GM19324 (cell line): ENCODE measurements around the gene TNFRSF13B.
"Not testable (repeated sequence)": the region's sequence is repeated elsewhere in the genome, so short reads cannot be mapped to it uniquely, and the experiment has no call there.

Source experiments
- ATAC-seq: cut with Tn5 transposase; IDR thresholded peaks from one replicate; pipeline ENCODE4 v1.9.1; 2021; ENCODE audit warnings: mild to moderate bottlenecking, moderate library complexity; ENCODE audit not compliant: unreplicated experiment, low FRiP score

The TNFRSF13B gene

GRCh38 chr17:16929035-16929680 is 42.8 kb downstream of the TNFRSF13B start:
- no peak for ATAC-seq

- ATAC-seq: no peak
Observed at GRCh38 chr17:16928406-16929034, 43.4 kb downstream of the TNFRSF13B start.

- no peak for ATAC-seq
Observed at GRCh38 chr17:16927641-16928321, 44.1 kb downstream of the TNFRSF13B start.

- ATAC-seq: no peak
Observed at GRCh38 chr17:16926571-16927451, 45.1 kb downstream of the TNFRSF13B start.

GRCh38 chr17:16926061-16926511 is 45.8 kb downstream of the TNFRSF13B start:
- no peak for ATAC-seq

- no peak for ATAC-seq
Observed at GRCh38 chr17:16925461-16926060, 46.4 kb downstream of the TNFRSF13B start.

- ATAC-seq: no peak
Observed at GRCh38 chr17:16924696-16925440, 47.0 kb downstream of the TNFRSF13B start.

GRCh38 chr17:16923904-16924695 is 47.8 kb downstream of the TNFRSF13B start:
- no peak for ATAC-seq

- ATAC-seq: no peak
Observed at GRCh38 chr17:16923097-16923903, 48.6 kb downstream of the TNFRSF13B start.

- ATAC-seq: no peak
Observed at GRCh38 chr17:16922386-16923096, 49.4 kb downstream of the TNFRSF13B start.

- not testable (repeated sequence) for ATAC-seq
Observed at GRCh38 chr17:16921451-16921850, 50.5 kb downstream of the TNFRSF13B start.

GRCh38 chr17:16920628-16921020 is 51.3 kb downstream of the TNFRSF13B start:
- ATAC-seq: no peak

- ATAC-seq: no peak
Observed at GRCh38 chr17:16919663-16920627, 52.0 kb downstream of the TNFRSF13B start.

- no peak for ATAC-seq
Observed at GRCh38 chr17:16918443-16918842, 53.5 kb downstream of the TNFRSF13B start.

- ATAC-seq: no peak
Observed at GRCh38 chr17:16917671-16918394, 54.1 kb downstream of the TNFRSF13B start.

GRCh38 chr17:16916557-16916920 is 55.4 kb downstream of the TNFRSF13B start:
- no peak for ATAC-seq
